ENCODE data around the gene ACSBG1. TPM values are rescaled to one million over a fixed set of nuclear protein-coding genes. Genes with fewer than 3 reads are reported as not detected.

The ACSBG1 gene
- total RNA-seq, 1 donor from 2014 or later: 0.38 TPM

- no peak for DNase-seq
Observed at GRCh38 chr15:78192826-78193594, 41.4 kb downstream of the ACSBG1 start.

GRCh38 chr15:78182821-78183220 lies 51.5 kb downstream of the ACSBG1 start:
- DNase-seq (no peak), ATAC-seq (ENCODE audit: poor library complexity) (no peak)
- intact Hi-C loops (cut with DNase I): no loop called here

More at GRCh38 chr15:78192826-78193594, 41.4 kb downstream of the ACSBG1 start:
- no peak for ATAC-seq (ENCODE audit: poor library complexity)
- intact Hi-C loops (cut with DNase I): no loop called here

- ATAC-seq (ENCODE audit: poor library complexity): no peak
- intact Hi-C loops (cut with DNase I): no loop called here
- DNase-seq: no peak
Observed at GRCh38 chr15:78182336-78182700, 52.0 kb downstream of the ACSBG1 start.

- DNase-seq (no peak), ATAC-seq (ENCODE audit: poor library complexity) (no peak)
- intact Hi-C loops (cut with DNase I): loop anchor here (5.0 kb wide), 1 partner anchor 62 kb away; no protein-coding TSS in a partner anchor
Observed at GRCh38 chr15:78179906-78180305, 54.5 kb downstream of the ACSBG1 start.

- intact Hi-C loops (cut with DNase I): loop anchor here (5.0 kb wide), 1 partner anchor 63 kb away; no protein-coding TSS in a partner anchor
- DNase-seq (no peak), ATAC-seq (ENCODE audit: poor library complexity) (no peak)
Observed at GRCh38 chr15:78179286-78179840, 55.0 kb downstream of the ACSBG1 start.

- ATAC-seq (ENCODE audit: poor library complexity) (no peak), DNase-seq (no peak)
- intact Hi-C loops (cut with DNase I): loop anchor here (5.0 kb wide), 1 partner anchor 64 kb away; no protein-coding TSS in a partner anchor
Observed at GRCh38 chr15:78178064-78178463, 56.3 kb downstream of the ACSBG1 start.

GRCh38 chr15:78177447-78177873 lies 56.9 kb downstream of the ACSBG1 start:
- ATAC-seq (ENCODE audit: poor library complexity) (peak; percentile 68), DNase-seq (peak; percentile 60)
- intact Hi-C loops (cut with DNase I): loop anchor here (5.0 kb wide), 1 partner anchor 65 kb away; no protein-coding TSS in a partner anchor

- no peak for ATAC-seq (ENCODE audit: poor library complexity)
- DNase-seq: no peak
- intact Hi-C loops (cut with DNase I): loop anchor here (5.0 kb wide), 1 partner anchor 67 kb away; no protein-coding TSS in a partner anchor
Observed at GRCh38 chr15:78175330-78175729, 59.0 kb downstream of the ACSBG1 start.

- intact Hi-C loops (cut with DNase I): no loop called here
- ATAC-seq (ENCODE audit: poor library complexity): no peak
Observed at GRCh38 chr15:78174401-78174800, 60.0 kb downstream of the ACSBG1 start.

GRCh38 chr15:78171864-78172472 lies 62.4 kb downstream of the ACSBG1 start:
- intact Hi-C loops (cut with DNase I): no loop called here
- no peak for DNase-seq
- peak; percentile 4 for ATAC-seq (ENCODE audit: poor library complexity)

More at GRCh38 chr15:78174401-78174800, 60.0 kb downstream of the ACSBG1 start:
- no peak for DNase-seq

GRCh38 chr15:78170848-78171773 lies 63.3 kb downstream of the ACSBG1 start:
- DNase-seq (no peak), ATAC-seq (ENCODE audit: poor library complexity) (peak; percentile 55)
- intact Hi-C loops (cut with DNase I): no loop called here

- no peak for ATAC-seq (ENCODE audit: poor library complexity)
- no peak for DNase-seq
- intact Hi-C loops (cut with DNase I): no loop called here
Observed at GRCh38 chr15:78168608-78169007, 65.8 kb downstream of the ACSBG1 start.

GRCh38 chr15:78167227-78167888 lies 67.0 kb downstream of the ACSBG1 start:
- intact Hi-C loops (cut with DNase I): no loop called here
- no peak for DNase-seq
- no peak for ATAC-seq (ENCODE audit: poor library complexity)

GRCh38 chr15:78164010-78164409 lies 70.4 kb downstream of the ACSBG1 start:
- DNase-seq: no peak
- intact Hi-C loops (cut with DNase I): no loop called here
- no peak for ATAC-seq (ENCODE audit: poor library complexity)

- no peak for ATAC-seq (ENCODE audit: poor library complexity)
- intact Hi-C loops (cut with DNase I): no loop called here
- DNase-seq: no peak
Observed at GRCh38 chr15:78162038-78162437, 72.3 kb downstream of the ACSBG1 start.

GRCh38 chr15:78159395-78159794 lies 75.0 kb downstream of the ACSBG1 start:
- peak; percentile 72 for ATAC-seq (ENCODE audit: poor library complexity)
- no peak for DNase-seq
- intact Hi-C loops (cut with DNase I): no loop called here

- ATAC-seq (ENCODE audit: poor library complexity) (no peak), DNase-seq (no peak)
- intact Hi-C loops (cut with DNase I): no loop called here
Observed at GRCh38 chr15:78157203-78157602, 77.2 kb downstream of the ACSBG1 start.

- intact Hi-C loops (cut with DNase I): no loop called here
- DNase-seq: no peak
- ATAC-seq (ENCODE audit: poor library complexity): no peak
Observed at GRCh38 chr15:78156653-78157052, 77.7 kb downstream of the ACSBG1 start.

Measured in Right ventricle myocardium superior (tissue), 1 donor.